Stromal cell of bone marrow (primary cell): ENCODE measurements around the gene ENTR1.
"Not testable (repeated sequence)": the region's sequence is repeated elsewhere in the genome, so short reads cannot be mapped to it uniquely, and the experiment has no call there.

Source experiments
- DNase-seq: peaks from one replicate; pipeline ENCODE4 v3.0.0-alpha.2; 2012; ENCODE audit warnings: low read depth

ENTR1 gene

DNA sequence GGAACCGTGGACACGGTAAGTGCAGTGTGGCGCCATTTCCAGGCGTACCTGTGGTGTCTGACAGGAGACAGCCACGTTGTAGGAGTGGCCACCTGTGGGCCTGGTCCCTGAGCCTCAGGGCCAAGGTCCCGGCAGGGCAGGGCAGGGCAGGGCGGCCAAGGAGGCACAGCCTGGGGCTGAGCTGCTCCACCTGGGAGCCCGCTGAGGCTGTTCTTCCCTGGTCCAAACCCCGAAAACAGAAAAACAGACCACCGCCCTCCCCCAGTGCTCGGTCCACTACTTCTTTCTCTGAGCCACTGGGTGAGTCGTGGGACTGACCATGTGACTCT is 8.6 kb upstream of the ENTR1 start:
- DNase-seq: no peak

- no peak for DNase-seq
Observed at GRCh38 chr9:136418182-136419091, 8.0 kb upstream of the ENTR1 start.

- DNase-seq: no peak
Observed at GRCh38 chr9:136416914-136417313, 6.5 kb upstream of the ENTR1 start.

GRCh38 chr9:136416427-136416826 is 6.0 kb upstream of the ENTR1 start:
- no peak for DNase-seq

DNA sequence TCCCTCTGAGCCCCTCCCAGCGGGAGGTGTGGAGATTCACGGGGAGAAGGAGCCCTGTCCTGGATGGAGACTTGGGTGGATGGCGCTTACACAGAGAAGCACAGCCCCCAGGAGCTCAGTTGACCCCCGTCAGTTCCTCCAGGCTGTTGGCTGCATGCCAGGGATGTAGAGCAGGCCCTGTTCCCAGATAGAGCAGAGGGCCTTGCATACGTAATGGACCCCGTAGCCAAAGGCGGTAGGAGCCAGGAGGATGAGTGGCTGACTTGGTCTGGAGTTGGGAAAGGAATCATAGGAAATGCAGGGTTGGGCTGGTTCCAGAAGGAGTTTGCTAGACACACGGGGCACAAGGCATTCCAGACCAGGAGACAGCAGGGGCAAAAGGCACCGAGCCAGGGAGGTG is 2.5 kb upstream of the ENTR1 start:
- DNase-seq: no peak

DNA sequence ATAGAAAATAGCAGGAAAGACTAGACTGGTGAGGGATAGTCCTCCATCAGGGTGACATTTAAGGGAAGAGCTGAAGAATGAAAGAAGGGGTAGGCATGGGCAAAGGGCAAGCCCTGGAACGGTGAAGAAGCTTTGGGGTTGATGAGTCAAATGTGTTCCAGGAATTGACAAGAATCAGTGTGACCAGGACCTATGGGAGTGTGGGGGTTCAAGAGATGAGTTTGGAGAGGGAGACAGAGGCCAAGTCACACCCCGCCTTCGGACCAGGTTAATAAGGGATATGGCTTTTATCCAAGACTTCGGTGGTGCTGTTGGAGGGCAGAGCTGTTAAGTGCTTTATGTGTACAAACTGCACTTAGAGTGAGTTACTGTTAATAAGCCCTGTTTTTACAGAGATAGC is 964 bp upstream of the ENTR1 start:
- DNase-seq: no peak

- no peak for DNase-seq
Observed at GRCh38 chr9:136409557-136410455, 608 bp downstream of the ENTR1 start.

DNA sequence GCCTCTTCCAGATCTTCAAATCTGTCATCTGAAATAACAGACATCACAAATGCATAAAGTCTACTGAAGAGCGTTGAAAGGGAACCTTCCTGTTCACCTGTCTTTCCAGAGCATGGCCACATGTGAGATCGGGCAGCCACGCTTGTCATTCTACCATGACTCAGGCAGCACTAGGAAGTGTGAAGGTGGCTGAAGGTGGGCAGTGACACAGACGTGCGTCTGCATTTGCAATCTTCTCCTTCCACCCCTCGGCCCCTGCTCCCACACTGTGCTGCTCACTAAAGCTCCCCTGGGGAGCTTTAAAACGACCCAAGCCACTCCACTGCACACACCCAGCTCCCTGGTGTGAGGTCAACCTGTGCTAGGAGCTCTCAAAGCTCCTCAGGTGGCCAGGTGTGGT is 2.5 kb downstream of the ENTR1 start:
- no peak for DNase-seq

DNA sequence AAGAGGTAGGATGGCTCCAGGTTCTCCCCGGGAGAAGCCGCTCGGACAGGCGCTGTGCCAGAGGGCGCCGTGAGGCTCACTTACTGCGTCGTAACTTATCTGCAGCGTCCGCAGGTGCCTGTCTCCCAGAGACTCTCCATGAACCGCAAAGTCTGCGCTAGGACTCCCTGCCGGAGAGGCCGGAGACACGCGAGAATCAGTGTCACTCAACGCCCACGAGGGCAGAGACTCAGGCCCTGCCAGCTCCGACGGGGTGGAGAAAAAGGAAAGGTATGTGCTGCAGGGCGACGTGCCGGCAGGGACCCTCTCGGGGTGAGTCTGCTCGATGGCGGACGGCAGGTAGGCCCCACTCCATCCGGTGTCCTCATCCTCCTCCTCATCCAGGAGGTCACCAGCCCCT is 3.4 kb downstream of the ENTR1 start:
- DNase-seq: not testable (repeated sequence)

- DNase-seq: not testable (repeated sequence)
Observed at GRCh38 chr9:136405904-136406303, 4.5 kb downstream of the ENTR1 start.

DNA sequence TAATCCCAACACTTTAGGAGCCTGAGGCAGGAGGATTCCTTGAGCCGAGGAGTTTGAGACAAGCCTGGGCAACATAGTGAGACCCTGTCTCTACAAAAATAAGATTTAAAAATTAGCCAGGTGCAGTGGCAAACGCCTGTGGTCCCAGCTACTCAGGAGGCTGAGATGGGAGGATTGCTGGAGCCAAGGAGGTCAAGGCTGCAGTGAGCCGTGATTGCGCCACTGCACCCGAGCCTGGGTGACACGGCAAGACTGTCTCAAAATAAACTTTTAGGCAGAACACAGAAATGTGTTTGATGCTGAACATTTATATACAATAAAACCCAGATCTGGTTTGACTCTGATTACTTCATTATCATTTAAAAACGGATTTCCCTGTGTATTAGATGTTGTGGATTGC is 4.9 kb downstream of the ENTR1 start:
- DNase-seq: no peak

- DNase-seq: no peak
Observed at GRCh38 chr9:136404801-136405136, 5.6 kb downstream of the ENTR1 start.

GRCh38 chr9:136403915-136404800 is 6.3 kb downstream of the ENTR1 start:
- DNase-seq: no peak

DNA sequence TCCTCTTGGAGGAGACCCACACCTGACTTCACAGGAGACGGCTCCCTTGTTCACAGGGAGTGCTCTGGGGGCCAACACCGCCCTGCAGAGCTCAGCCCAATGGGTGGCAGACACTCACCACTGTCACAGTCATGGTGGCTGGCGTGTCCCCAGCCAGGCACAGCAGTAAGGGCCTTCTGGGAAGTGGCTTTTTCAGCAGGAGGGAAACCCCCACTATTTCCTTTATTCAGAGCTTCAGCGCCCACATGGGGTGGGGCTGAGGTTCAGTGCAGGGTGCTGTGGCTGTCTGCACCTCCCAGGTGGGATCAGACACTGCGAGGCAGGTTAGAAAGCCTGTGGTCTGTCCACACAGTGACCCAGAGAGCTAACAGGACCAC is 6.9 kb downstream of the ENTR1 start:
- DNase-seq: no peak

DNA sequence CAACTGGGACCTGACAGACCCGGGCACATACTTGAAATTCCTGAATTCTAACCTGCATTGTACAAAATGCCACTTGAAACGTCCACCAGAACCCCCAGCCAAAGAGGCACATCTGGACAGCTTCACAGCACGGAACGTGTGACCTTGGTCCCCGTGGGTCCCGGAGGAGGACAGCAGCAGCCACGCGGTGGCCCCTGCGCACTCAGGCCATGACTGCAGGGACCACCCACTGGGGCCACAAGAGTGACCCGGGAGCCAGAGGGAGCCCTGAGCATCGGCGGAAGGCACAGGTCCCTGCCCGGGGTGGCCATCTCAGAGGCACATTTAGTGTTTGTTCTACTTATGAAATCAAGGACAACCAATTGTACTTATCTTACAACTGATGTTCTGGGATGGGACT is 8.3 kb downstream of the ENTR1 start:
- DNase-seq: no peak

DNA sequence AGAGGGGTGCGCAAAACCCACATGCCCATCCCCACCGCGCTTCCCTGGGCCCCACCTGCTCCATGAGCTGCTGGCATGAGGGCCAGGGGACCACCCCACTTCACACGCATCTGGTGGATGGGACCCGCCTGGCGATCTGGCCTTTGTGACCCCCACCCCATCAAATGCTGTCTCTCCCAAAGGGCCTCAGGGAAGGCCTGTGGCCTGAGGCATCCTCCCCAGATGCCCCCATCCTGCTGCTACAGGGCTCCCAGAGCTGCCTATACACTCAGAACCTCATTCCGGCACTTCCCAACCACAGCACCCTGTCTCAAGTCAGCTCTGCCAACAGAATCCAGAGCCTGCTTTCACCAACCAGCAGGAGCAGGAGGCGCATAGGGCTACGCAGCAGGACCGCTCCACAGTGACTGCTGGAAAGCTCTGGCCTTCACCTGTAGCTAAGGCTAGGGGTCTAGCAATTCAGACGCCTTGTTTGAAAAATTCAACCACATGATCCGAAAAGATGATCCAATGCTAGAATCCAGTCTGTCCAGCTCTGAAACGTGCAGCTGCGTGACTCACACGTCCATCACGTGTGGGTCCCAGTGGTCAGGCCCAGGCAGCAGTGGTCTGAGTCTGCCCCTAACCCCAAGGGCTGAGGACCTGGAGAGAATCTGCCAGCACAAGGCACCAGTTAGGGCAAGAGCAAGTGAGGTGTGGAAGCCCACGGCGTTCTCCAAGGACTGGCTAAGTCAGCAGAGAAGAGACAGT is 9.1 kb downstream of the ENTR1 start:
- no peak for DNase-seq

- DNase-seq: peak; percentile 72
Observed at GRCh38 chr9:136400038-136400834, 10.2 kb downstream of the ENTR1 start, which contains the start of gene SNAPC4. TSS of gene SNAPC4 (minus strand) at chr9:136400170. CDS start at chr9:136398428, 1,742 bp downstream.

DNA sequence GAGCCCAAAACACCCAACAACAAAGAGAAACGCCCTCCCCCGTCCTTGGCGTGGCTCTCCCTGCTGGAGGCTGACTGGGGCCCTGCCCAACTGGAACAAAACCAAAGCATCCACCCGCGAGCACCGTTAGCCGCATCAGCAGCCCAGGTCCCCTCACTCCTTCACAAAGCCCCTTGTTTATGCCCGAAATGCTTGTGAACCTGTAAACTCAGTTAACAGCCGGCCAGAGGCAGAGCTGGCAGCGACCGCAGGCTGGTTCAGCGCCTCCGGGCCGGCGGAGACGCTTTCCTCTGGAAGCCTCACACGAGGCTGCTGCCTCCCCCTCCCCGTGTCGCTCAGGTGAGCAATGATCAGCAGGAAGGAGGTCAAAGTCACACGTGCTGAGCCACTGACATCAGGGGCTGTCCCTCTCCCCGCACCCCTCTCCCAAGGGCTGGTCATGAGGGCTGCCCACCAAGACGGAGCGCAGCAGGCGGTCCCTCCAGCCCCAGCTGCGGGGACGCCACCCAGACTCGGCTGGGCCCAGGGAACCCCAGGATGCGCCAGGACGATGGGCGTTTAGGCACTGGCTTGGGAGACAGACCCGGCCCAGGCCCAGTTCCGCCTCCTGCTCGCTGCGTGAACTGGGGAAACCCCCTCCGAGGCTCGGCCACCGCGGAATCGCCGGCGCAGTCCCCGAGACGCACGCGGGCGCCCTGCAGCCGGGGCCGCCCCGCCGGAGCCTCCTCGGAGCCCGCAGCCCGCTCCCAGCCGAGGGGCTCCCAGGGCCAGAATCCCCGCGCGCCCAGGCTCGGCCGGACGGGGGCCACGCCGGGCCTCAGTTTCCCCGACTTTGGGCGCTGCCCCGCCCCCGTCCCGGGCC is 11.0 kb downstream of the ENTR1 start:
- no peak for DNase-seq

DNA sequence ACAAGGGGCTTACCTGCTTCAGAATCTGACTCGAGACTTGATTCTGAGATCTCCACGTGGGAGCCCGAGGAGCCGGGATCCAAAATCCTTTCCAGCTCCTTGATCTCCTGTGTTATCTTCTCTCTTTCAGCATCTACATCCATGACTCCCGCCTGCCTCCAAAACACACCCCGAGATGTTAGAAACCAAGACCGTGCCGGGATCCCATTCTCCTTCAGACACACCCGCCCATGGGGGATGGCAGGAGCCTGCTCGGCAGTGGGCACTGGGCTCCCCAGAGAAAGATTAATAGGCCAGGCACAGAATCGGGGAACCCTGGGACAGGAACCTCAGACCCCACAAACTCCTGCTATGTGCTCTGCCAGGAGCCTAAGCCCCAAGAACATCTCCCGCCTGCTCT is 12.1 kb downstream of the ENTR1 start:
- no peak for DNase-seq

DNA sequence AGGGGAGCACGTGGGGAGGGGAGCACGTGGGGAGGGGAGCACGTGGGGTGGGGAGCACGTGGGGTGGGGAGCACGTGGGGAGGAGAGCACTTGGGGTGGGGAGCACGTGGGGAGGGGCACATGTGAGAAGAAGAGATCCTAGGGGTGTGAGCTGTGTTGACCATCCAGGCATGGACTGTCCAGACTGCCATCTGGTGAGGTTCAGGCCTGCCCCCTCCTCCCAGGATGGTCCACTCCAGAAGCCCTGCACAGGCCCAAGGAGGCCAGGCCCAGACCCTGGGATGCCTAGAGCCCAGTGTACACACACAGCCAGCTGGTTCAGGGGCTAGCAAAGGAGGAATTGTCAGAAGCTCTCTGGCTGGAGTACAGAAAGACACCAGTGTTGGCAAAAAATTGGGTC is 12.8 kb downstream of the ENTR1 start:
- DNase-seq: no peak
